Dermis microvascular lymphatic vessel endothelial cell (primary cell): ENCODE data around the gene TENT5C. TPM values are rescaled to one million over a fixed set of nuclear protein-coding genes. Genes with fewer than 3 reads are reported as not detected.

Experiments used
- DNase-seq, 2 donors: peaks; one replicate each; pipeline versions ENCODE4 v3.0.0 to v3.0.0-alpha.2; 2010; ENCODE audit warnings: low read depth in 2 of 2
- total RNA-seq: library from RNA; depleted of rRNA; stranded (reverse); fragments of >200 nt; gene quantifications from 2 replicates; pipeline ENCODE4 v1.2.1, GENCODE V29; 2014

Gene TENT5C
- total RNA-seq, 1 donor from 2014 or later, result 0.64 TPM

DNA sequence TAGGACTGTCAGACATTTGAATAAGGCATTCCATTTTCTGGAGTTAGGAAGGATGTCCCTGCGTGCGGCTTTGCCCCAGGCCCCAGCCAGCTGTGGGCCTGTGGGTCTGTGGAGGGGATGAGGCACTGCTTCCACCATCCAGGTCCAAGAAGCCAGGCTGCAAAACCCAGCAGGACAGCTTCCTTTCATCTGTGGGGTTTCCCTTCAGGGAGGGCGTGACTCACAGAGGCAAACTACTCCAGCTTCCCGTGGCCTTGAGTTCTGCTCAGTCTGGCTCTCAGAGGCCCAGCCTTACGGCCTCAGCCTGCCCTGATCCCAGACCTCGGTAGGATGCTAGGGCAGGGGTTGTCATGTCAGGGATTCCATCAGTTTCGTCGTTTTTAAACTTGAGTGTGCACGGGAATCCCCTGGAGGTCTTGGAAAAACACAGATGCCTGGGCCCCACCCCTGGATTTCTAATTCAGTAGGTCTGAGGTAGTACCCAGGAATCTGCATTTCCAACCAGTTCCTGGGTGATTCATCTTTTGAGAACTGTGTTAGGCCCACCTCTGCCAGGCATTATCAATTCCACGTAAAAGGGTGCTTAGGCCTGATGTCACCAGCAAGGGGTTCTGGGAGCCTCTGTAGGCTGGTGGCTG lies 32.3 kb upstream of the TENT5C start:
- DNase-seq, result no peak

- no peak for DNase-seq
Measured at GRCh38 chr1:117574161-117574835, 31.6 kb upstream of the TENT5C start.

DNA sequence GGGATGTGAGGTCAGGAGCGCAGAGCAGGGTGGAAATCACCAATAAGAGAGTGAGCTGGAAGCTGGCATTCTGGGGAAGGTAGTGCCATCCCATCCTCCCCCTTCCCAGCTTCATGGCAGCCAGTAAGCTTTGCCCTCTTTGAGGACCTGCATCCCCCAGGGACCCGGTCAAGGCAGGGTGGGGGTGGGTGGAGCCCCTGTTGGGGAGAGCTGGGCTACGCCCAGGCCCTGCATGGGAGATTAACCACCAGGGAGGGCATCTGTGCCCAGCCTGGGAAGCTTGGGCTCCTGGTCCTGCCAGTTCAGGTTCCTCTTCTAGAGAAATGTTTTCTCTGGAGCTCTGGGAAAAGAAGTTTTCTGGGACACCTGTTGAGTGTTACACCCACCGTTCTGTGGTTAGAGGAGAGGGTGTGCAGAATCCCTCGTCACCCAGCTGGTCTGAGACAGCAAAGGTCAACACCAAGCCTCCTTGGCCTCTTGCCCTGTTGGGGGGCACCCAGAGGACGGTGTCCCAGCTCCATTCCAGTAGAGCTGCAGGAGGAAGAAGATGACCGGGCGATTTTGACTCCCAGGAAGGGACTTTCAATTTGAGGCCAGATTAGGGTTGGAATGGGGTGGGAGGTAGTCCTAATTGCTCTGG lies 30.1 kb upstream of the TENT5C start:
- no peak for DNase-seq

DNA sequence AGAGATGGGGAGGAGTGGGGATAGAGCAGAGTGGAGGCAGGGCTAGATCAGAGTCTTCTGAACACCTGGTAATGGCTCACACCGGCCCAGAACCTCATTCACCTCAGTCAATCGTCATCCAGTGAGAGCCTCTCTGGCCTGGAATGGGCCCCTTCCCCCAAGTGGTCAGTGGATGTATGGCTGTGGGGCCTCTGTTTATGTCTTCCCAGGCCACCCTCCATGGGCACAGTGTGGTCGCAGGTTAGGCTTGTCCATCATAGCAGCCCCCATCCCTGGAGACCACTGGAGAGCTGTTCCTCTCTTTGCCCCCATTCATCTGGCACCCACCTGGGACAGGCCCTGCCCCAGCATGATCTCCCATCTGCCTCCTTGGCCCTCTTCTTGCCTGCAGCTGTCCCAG lies 29.6 kb upstream of the TENT5C start:
- DNase-seq, result no peak

DNA sequence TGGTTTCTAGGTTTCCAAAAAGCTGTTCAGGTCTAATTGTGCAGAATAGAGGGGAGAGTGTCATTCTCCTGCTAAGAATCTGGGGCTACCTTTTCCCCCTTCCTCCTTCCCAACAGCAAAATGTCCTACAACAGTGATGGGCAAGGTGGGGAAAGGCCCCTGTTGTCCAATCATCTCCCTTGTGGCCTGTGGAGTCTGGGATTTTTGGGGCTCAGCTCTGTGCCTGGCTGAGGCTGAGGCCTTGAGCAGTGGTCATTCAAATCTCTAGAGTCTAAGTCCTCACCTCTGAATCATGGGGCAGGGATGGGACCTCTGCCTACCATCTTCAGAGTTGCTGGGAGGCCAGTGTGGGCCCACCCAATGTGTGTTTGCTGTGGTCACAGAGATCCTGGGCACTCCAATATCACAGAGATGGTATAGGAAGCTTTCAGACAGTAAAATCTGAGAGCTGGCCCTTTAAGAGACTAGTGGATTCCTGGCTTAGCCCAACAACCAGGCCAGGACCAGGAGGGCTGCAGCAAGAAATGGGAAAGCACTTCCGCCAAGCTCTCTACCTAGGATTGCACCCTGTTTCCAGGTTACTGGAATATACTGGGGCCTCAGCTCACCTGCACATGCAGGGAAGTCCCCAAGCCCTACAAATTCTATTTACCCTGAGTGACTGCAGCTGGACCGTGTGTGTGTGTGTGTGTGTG lies 28.5 kb upstream of the TENT5C start:
- no peak for DNase-seq

GRCh38 chr1:117578466-117578865 lies 27.4 kb upstream of the TENT5C start:
- DNase-seq, result no peak

GRCh38 chr1:117579221-117579906 lies 26.5 kb upstream of the TENT5C start:
- DNase-seq, result no peak

- no peak for DNase-seq
Measured at GRCh38 chr1:117580436-117580835, 25.4 kb upstream of the TENT5C start.

DNA sequence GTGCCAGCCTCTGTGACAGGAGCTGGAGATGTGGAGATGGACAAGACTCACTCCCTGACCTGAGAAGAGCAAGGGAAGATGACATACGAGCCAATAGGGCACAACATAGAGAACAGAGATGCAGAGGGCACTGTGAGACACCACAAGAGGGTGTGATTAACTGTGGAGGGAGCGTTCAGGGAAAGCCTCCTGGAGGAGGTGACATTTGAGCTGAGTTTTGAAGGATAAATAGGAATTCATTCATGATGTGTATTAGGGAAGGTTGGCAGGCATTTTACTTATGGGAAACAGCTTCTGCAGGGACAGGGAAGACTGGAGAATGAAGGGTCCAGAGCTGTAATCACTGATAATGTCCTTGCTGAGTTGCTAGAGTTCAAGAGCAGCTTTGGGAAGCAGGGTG lies 25.0 kb upstream of the TENT5C start:
- no peak for DNase-seq

DNA sequence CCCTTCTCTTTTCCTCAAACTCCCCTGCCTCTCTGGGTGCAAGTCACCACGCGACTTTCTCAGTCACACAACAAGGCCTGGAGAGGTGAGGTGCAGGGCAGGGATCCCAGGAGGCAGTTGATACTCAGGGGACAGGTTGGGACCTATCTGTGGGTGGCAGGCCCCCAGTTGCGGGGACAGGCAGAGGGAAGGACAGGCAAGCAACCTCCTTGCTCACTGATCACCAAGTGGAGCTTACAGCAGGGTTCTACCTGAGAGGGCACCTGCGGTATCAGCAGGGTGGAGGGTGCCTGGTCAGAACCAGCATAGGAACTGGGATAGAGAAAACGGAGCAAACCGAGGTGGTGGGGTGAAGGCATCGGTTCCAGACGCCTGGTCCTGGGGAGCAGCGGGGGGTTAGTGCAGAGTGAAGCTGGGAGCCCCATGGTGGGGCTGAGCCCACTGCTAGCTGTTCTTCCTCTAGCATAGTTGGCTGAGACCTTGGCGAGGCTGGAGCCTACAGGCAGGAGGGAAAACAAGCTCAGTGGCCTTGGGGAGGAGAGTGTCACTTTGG lies 24.4 kb upstream of the TENT5C start:
- no peak for DNase-seq

GRCh38 chr1:117582451-117582850 lies 23.4 kb upstream of the TENT5C start:
- DNase-seq, result no peak

- no peak for DNase-seq
Measured at GRCh38 chr1:117583247-117583646, 22.6 kb upstream of the TENT5C start.

DNA sequence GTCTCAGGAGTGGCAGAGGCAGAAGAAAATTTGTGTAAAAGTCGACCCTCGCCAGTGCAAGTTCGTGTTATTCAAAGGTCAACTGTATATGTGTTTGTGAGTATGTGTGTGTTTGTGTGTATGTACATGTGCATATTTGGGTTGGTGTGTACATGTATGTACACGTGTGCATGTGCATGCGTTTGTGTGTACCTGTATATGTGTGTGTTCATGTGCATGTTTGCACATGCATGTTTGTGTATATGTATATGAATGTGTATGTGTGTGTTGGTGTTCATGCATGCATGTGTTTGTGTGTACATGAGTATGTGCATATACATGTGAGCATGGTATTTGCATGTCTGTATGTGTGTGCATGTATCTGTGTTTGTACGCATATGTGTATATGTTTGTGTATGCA lies 21.7 kb upstream of the TENT5C start:
- DNase-seq, result no peak

DNA sequence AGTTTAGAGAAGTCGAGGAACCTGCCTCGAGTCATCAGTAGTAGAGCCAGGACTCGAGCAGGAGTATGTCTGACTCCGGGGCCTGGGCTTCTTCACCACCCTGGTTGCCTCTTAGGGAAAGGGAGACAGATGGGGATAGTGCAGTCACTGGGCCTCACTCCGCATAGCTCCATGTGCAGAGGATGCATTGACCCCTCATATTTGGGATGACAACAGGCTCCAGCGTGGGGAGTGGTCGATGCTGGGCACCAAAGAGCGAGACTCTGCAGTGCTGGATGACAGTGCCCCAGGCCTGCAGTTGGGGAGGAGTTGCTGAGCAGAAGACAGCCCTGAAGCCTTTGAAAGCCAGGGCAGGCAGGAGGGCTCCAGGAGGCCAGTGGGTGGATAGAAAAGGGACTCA lies 20.8 kb upstream of the TENT5C start:
- no peak for DNase-seq

- no peak for DNase-seq
Measured at GRCh38 chr1:117586337-117586736, 19.5 kb upstream of the TENT5C start.

- DNase-seq, result no peak
Measured at GRCh38 chr1:117586747-117587498, 18.9 kb upstream of the TENT5C start.

DNA sequence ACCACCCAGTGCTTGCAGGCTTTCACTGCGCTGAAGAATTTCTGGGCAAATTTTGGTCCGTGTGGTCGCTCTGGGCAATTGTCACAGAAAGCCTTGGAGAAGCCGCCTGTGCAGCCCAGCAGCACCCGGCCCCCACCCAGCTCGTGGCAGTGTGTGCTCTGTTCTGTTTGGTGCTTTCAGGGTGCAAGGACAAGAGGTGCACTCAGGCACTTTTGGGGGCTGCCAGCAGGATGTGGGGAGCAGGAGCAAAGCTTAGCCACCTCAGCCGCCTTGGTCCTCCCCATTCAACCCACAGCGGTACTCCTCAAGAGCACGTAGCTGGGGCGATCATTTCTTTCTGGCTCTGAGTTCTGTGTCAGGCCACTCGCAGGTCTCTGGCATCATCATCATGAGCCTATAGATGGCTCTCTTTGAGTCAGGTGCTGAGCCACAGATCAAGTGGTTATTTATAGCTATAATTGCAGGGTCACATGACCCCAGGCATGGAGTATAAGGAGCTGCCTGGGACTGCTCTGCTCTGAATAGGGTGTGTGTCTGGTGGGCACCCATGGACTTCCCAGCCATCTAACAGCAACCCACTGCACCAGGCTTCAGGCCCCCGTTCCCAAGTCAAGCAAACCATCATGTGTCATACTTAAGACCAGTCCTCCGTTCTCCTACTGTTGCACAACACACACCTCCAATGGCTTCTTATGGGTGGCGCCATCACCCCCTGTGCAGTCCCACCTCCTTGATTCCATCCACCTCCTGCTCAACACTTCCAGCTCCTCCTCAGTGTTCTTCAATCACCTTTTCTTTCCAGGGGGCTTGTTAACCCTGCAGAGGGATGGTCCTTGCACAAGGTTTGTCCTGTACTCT lies 18.1 kb upstream of the TENT5C start:
- no peak for DNase-seq

- DNase-seq, result peak in 1 of 2 donors; percentile 6
Measured at GRCh38 chr1:117589544-117589943, 16.3 kb upstream of the TENT5C start.

DNA sequence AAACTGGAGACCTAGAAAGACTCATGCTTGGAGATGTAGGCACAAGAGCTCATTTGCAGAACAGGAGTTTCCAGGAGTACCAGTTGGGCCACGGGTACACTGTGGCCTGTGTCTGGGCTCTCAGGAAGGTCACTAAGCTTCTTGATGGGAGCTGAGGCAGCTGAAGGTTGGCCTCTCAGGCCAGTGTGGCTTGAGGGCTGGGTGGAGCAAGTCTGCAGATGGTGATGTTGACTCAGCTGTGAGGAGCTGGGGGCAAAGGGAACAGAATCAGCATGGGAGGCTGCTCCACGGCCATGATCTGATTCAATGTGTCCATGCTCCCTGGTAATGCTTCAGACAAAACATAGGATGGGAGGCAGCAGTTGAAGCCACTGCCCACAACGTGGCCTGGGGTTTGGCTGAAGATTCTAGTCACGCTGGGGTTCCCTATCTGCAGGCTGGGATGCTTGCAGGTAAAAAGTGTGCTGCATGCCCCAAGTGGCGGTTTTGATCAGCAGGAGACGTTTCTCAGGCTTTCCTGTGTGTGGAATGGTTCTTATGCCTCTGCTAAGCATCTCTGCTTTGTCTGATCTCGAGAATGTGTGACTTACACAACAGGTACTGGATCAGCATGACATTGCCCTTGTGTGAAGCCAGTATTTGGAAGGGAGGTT lies 15.4 kb upstream of the TENT5C start:
- no peak for DNase-seq
